ENCODE results near the gene SCFD2.

- TF ChIP-seq, protein P1, sequence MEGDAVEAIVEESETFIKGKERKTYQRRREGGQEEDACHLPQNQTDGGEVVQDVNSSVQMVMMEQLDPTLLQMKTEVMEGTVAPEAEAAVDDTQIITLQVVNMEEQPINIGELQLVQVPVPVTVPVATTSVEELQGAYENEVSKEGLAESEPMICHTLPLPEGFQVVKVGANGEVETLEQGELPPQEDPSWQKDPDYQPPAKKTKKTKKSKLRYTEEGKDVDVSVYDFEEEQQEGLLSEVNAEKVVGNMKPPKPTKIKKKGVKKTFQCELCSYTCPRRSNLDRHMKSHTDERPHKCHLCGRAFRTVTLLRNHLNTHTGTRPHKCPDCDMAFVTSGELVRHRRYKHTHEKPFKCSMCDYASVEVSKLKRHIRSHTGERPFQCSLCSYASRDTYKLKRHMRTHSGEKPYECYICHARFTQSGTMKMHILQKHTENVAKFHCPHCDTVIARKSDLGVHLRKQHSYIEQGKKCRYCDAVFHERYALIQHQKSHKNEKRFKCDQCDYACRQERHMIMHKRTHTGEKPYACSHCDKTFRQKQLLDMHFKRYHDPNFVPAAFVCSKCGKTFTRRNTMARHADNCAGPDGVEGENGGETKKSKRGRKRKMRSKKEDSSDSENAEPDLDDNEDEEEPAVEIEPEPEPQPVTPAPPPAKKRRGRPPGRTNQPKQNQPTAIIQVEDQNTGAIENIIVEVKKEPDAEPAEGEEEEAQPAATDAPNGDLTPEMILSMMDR (IDR thresholded peaks at IDR 0.05) = no peak
- TF ChIP-seq PHF8 (IDR thresholded peaks at IDR 0.05; ENCODE audit: borderline replicate concordance, low read depth) = no peak
- no peak for TF ChIP-seq CBX8 (IDR thresholded peaks at IDR 0.05)
- no peak for TF ChIP-seq CEBPB (IDR thresholded peaks at IDR 0.05)
- TF ChIP-seq TP53 (CRISPR knock-in tag; IDR thresholded peaks at IDR 0.05) = no peak
- no peak for TF ChIP-seq POLR2A (IDR thresholded peaks at IDR 0.05; ENCODE audit: low read length)
- TF ChIP-seq RAD21 (conservative IDR thresholded peaks at IDR 0.05 in 1 of 2, IDR thresholded peaks at IDR 0.05 in 1 of 2) = no peak
- no peak for TF ChIP-seq RFX5 (IDR thresholded peaks at IDR 0.05)
- TF ChIP-seq EHMT2 (IDR thresholded peaks at IDR 0.05; ENCODE audit: low read depth) = no peak
- TF ChIP-seq EP300 (IDR thresholded peaks at IDR 0.05) = no peak
- TF ChIP-seq SMC3 (IDR thresholded peaks at IDR 0.05) = no peak
- no peak for TF ChIP-seq MAZ (IDR thresholded peaks at IDR 0.05; ENCODE audit: borderline replicate concordance, low read depth, low read length)
Measured at GRCh38 chr4:53118676-53119075, 247.2 kb downstream of the SCFD2 start.
